KOPT-K1 (cell line): ENCODE measurements around the gene ZSCAN16.

ENCODE experiments used
- H3K27ac ChIP-seq: fragments of 200-600 bp; sonication (generic); 2 replicates; pipeline ENCODE4 v1.5.1; 2016; ENCODE audit warnings: antibody characterized with exemption, mild to moderate bottlenecking, low read depth, low read length; ENCODE audit not compliant: poor library complexity, severe bottlenecking
- H3K36me3 ChIP-seq: fragments of 200-600 bp; sonication (generic); 2 replicates; pipeline ENCODE4 v1.5.1; 2017; ENCODE audit warnings: antibody characterized with exemption, mild to moderate bottlenecking, low read length, moderate library complexity; ENCODE audit not compliant: insufficient read depth
- H3K9me3 ChIP-seq: fragments of 200-600 bp; sonication (generic); 2 replicates; pipeline ENCODE4 v1.5.1; 2017; ENCODE audit warnings: antibody characterized with exemption, low read length, mild to moderate bottlenecking; ENCODE audit not compliant: insufficient read depth, poor library complexity, severe bottlenecking

Gene ZSCAN16

GRCh38 chr6:28141500-28142329 is 17.3 kb downstream of the ZSCAN16 start, which contains the start of gene ZKSCAN8:
TSS of gene ZKSCAN8 (plus strand) at chr6:28141883. CDS start at chr6:28148408, 6,525 bp downstream.
- Histone ChIP-seq H3K27ac (peak within 1 kb of the TSS; percentile 74), H3K36me3 (peaks cover 24% of the 10 kb centered on the region), H3K9me3 (no peaks in the 10 kb centered on the region)

- Histone ChIP-seq H3K27ac (peak overlapping the region; percentile 74), H3K36me3 (peaks cover 26% of the 10 kb centered on the region), H3K9me3 (no peaks in the 10 kb centered on the region)
These were observed 18.0 kb downstream of the ZSCAN16 start for GRCh38 chr6:28142446-28142845.

GRCh38 chr6:28145231-28145630 is 20.8 kb downstream of the ZSCAN16 start:
- Histone ChIP-seq H3K36me3 (peaks cover 52% of the 10 kb centered on the region), H3K9me3 (no peaks in the 10 kb centered on the region), H3K27ac (no peak overlapping the region)

- Histone ChIP-seq H3K36me3 (peaks cover 98% of the 10 kb centered on the region), H3K9me3 (peaks cover 18% of the 10 kb centered on the region), H3K27ac (no peak overlapping the region)
These were observed 28.1 kb downstream of the ZSCAN16 start for GRCh38 chr6:28152531-28152930.

DNA sequence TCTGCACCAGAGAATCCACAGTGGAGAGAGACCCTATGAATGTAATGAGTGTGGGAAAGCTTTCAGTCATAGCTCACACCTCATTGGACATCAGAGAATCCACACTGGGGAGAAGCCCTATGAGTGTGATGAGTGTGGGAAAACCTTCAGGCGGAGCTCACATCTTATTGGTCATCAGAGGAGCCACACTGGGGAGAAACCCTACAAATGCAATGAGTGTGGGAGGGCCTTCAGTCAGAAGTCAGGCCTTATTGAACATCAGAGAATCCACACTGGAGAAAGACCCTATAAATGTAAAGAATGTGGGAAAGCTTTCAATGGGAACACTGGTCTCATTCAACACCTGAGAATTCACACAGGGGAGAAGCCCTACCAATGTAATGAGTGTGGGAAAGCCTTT is 29.1 kb downstream of the ZSCAN16 start:
- Histone ChIP-seq H3K36me3 (peaks cover 95% of the 10 kb centered on the region), H3K9me3 (peaks cover 18% of the 10 kb centered on the region), H3K27ac (no peak overlapping the region)

DNA sequence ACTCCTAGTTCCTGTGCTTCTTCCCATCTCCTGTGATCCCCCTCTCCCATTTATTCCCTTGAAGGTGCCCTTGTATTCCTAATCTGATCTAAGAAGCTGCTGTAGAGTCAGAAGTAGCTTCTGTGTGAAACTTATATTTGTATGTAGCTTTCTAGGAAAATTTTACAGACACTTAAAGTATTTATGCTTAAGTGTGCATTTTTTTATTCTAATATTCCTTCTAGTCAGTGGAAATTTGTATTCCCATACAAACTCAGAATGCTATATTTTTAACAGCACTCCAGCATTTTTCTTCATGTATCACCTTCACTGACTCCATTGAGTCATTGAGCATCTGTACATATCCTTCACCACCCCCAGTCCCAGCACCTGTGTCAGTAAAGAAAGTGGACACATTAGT is 29.9 kb downstream of the ZSCAN16 start:
- Histone ChIP-seq H3K9me3 (peaks cover 18% of the 10 kb centered on the region), H3K36me3 (peaks cover 95% of the 10 kb centered on the region), H3K27ac (no peak overlapping the region)

GRCh38 chr6:28158318-28158717 is 33.9 kb downstream of the ZSCAN16 start:
- H3K27ac ChIP-seq, result no peak overlapping the region
- H3K36me3 ChIP-seq, result peaks cover 61% of the 10 kb centered on the region
- H3K9me3 ChIP-seq, result peaks cover 5% of the 10 kb centered on the region

GRCh38 chr6:28159029-28159607 is 34.7 kb downstream of the ZSCAN16 start:
- Histone ChIP-seq H3K9me3 (no peaks in the 10 kb centered on the region), H3K27ac (no peak overlapping the region), H3K36me3 (peaks cover 53% of the 10 kb centered on the region)

DNA sequence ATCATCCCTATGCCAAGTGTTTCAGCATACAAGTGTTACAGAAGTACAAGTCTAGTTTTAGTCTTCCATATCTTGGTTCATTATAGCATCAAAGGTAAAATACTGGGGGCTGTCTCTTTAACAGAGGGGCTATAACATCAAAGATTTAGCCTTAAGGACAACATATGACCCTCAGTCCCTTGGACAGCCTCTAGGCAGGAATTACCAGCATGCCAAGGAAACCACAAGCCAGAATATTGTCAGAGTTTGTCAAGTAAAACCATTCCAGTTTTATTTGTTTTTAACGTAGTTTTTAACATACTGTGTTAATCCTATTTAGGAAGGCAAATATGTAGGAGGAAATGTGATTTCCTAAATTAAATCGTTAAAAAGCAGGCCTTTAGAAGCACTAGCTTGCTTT is 35.8 kb downstream of the ZSCAN16 start:
- Histone ChIP-seq H3K27ac (no peak overlapping the region), H3K36me3 (peaks cover 42% of the 10 kb centered on the region), H3K9me3 (no peaks in the 10 kb centered on the region)

GRCh38 chr6:28161410-28162079 is 37.1 kb downstream of the ZSCAN16 start:
- Histone ChIP-seq H3K36me3 (peaks cover 29% of the 10 kb centered on the region), H3K9me3 (no peaks in the 10 kb centered on the region), H3K27ac (no peak overlapping the region)

GRCh38 chr6:28165563-28165962 is 41.2 kb downstream of the ZSCAN16 start:
- no peaks in the 10 kb centered on the region for H3K36me3 ChIP-seq
- H3K9me3 ChIP-seq, result no peaks in the 10 kb centered on the region
- no peak overlapping the region for H3K27ac ChIP-seq

GRCh38 chr6:28167068-28167467 is 42.7 kb downstream of the ZSCAN16 start:
- H3K27ac ChIP-seq, result no peak overlapping the region

DNA sequence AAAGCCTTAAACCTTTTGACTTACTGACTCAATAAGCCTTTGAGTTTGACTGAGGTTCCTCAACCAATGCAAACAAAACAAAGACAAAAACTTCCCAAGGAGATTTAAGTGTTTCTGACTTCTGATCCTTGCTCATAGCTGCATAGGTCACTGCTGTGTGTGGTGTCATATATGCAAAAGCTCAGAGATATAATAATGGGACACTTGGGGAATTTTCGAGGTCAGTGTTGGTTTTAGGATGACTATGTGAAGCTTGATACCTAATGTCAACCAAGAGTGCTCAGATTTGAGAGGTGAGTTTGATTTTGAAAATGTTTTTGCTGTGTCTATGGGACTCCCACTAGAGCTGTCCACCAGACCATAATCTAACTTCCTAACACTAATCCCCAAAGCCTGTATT is 43.5 kb downstream of the ZSCAN16 start:
- Histone ChIP-seq H3K27ac (no peak overlapping the region), H3K36me3 (no peaks in the 10 kb centered on the region), H3K9me3 (no peaks in the 10 kb centered on the region)

More at GRCh38 chr6:28167068-28167467, 42.7 kb downstream of the ZSCAN16 start:
- Histone ChIP-seq H3K36me3 (no peaks in the 10 kb centered on the region), H3K9me3 (no peaks in the 10 kb centered on the region)

GRCh38 chr6:28171271-28171670 is 46.9 kb downstream of the ZSCAN16 start:
- H3K36me3 ChIP-seq, result no peaks in the 10 kb centered on the region
- H3K9me3 ChIP-seq, result no peaks in the 10 kb centered on the region
- no peak overlapping the region for H3K27ac ChIP-seq

GRCh38 chr6:28172006-28172405 is 47.6 kb downstream of the ZSCAN16 start:
- Histone ChIP-seq H3K27ac (no peak overlapping the region), H3K36me3 (no peaks in the 10 kb centered on the region), H3K9me3 (no peaks in the 10 kb centered on the region)
